Activated CD8-positive, alpha-beta memory T cell treated with anti-CD3 and anti-CD28 coated beads for 48 hours (primary cell): ENCODE results near the gene CD38.
"Not testable (repeated sequence)": the region's sequence is repeated elsewhere in the genome, so short reads cannot be mapped to it uniquely, and the experiment has no call there.

Experiments used
- DNase-seq, 3 experiments: peaks; one replicate each; pipeline ENCODE4 v3.0.0-alpha.2; 2020; ENCODE audit warnings: low read depth in 2 of 3, low spot score in 2 of 3

CD38 gene

GRCh38 chr4:15861198-15861597 is 83.1 kb downstream of the CD38 start:
- DNase-seq, result not testable (repeated sequence)

- DNase-seq, result no peak
These were observed 86.8 kb downstream of the CD38 start for GRCh38 chr4:15864651-15865566.

GRCh38 chr4:15868111-15868510 is 90.0 kb downstream of the CD38 start:
- DNase-seq, result no peak

- DNase-seq, result no peak
These were observed 90.8 kb downstream of the CD38 start for GRCh38 chr4:15868826-15869413.

GRCh38 chr4:15870079-15870478 is 92.0 kb downstream of the CD38 start:
- no peak for DNase-seq

- no peak for DNase-seq
These were observed 93.0 kb downstream of the CD38 start for GRCh38 chr4:15870921-15871664.

GRCh38 chr4:15873117-15873516 is 95.0 kb downstream of the CD38 start:
- no peak for DNase-seq

GRCh38 chr4:15874671-15875070 is 96.5 kb downstream of the CD38 start:
- no peak for DNase-seq

- DNase-seq, result no peak
These were observed 97.7 kb downstream of the CD38 start for GRCh38 chr4:15875663-15876460.

- no peak for DNase-seq
These were observed 99.9 kb downstream of the CD38 start for GRCh38 chr4:15878011-15878410.

GRCh38 chr4:15881820-15882219 is 103.7 kb downstream of the CD38 start:
- DNase-seq, result no peak

GRCh38 chr4:15882675-15883086 is 104.6 kb downstream of the CD38 start:
- DNase-seq, result no peak

GRCh38 chr4:15883610-15884243 is 105.6 kb downstream of the CD38 start:
- no peak for DNase-seq

GRCh38 chr4:15884666-15885065 is 106.5 kb downstream of the CD38 start:
- DNase-seq, result no peak

GRCh38 chr4:15885422-15885821 is 107.3 kb downstream of the CD38 start:
- no peak for DNase-seq

GRCh38 chr4:15888515-15888914 is 110.4 kb downstream of the CD38 start:
- DNase-seq, result no peak

- DNase-seq, result no peak
These were observed 112.2 kb downstream of the CD38 start for GRCh38 chr4:15890246-15890829.

GRCh38 chr4:15891312-15891711 is 113.2 kb downstream of the CD38 start:
- no peak for DNase-seq

GRCh38 chr4:15893962-15894361 is 115.8 kb downstream of the CD38 start:
- no peak for DNase-seq

- no peak for DNase-seq
These were observed 116.3 kb downstream of the CD38 start for GRCh38 chr4:15894393-15894792.
